Measurements from ENCODE around the gene CRELD1. TPM values are rescaled to one million over a fixed set of nuclear protein-coding genes. Genes with fewer than 3 reads are reported as not detected.

CRELD1 gene
- total and polyA plus RNA-seq, 2 of the 4 experiments (the other 2 are of a cell fraction) = 8.6 to 25.7 TPM

DNA sequence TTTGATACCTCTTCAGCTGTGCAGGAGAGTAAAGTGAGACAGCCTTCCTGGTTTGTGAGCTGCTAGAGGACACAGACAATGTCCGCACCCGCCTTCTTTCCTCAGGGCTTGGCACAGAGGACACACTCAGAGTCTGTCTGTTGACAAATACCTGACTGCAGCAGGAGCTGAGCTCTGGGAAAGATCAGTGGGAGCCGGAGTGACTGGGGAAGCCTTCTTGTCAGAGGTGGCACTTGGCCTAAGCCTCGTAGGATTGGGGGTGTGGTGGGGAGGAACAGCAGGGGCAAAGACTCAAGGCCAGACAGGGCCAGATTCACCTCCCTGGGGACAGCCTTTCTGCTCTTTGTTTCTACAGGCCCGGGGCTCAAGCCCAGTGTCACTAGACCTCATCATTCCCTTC is 20.0 kb upstream of the CRELD1 start:
- BruUV-seq (replicated peaks) = no TSS peak
- H3K14ac ChIP-seq (replicated peaks; ENCODE audit: low read depth, low read length) = no peak overlapping the region
- H2BK120ac ChIP-seq (ENCODE audit: low read depth, low read length) = no peak overlapping the region
- H3K79me1 ChIP-seq (ENCODE audit: low read depth in 1 of 2, low read length in 2 of 2) = peaks cover 7 to 31% of the 10 kb centered on the region in 2 experiments; a peak in 3 of 4 replicates
- in situ Hi-C loops (cut with MboI; ENCODE audit: low sequenced_read_pairs) (no loop called here), dilution Hi-C loops (cut with HindIII; ENCODE audit: low sequenced_read_pairs, unreplicated experiment) (no loop called here), intact Hi-C loops (cut with micrococcal nuclease) (no loop called here)
- H4K5ac ChIP-seq (ENCODE audit: low read depth, low read length) = peak overlapping the region; percentile 9; the same call in 1 of the 2 replicates
- H2BK20ac ChIP-seq (ENCODE audit: low read depth, low read length) = no peak overlapping the region
- no peak overlapping the region for H3K56ac ChIP-seq (ENCODE audit: extremely low read depth, insufficient read depth, low read length)
- peaks cover 32% of the 10 kb centered on the region for H3K4me1 ChIP-seq (ENCODE audit: control insufficient read depth, insufficient read depth, low read length)
- CTCF ChIA-PET = no interaction called here
- TF ChIP-seq CEBPB (IDR thresholded peaks at IDR 0.05; ENCODE audit: low read depth, low read length) = no peak
- no peak for TF ChIP-seq USF2 (IDR thresholded peaks at IDR 0.05; ENCODE audit: low read depth, low read length)
- no peak for TF ChIP-seq RCOR1 (IDR thresholded peaks at IDR 0.05; ENCODE audit: insufficient replicate concordance, low read length)
- no peak for TF ChIP-seq MAZ (IDR thresholded peaks at IDR 0.05; ENCODE audit: borderline replicate concordance, low read depth, low read length)
- no peak overlapping the region for H4K8ac ChIP-seq (ENCODE audit: low read depth in 2 of 2, low read length in 2 of 2)
- H3K4me2 ChIP-seq (ENCODE audit: low read depth, low read length) = no peak overlapping the region
- no peak overlapping the region for H4K91ac ChIP-seq (ENCODE audit: insufficient read depth, low read depth, low read length)
- no peak overlapping the region for H3K4ac ChIP-seq (ENCODE audit: low read depth, low read length)
- H3K36me3 ChIP-seq (ENCODE audit: control insufficient read depth, insufficient read depth, low read length) = no peaks in the 10 kb centered on the region
- WGBS, 2 experiments (ENCODE audit: extremely low coverage in 2 of 2, insufficient read length in 1 of 2) = 100% methylated on average over 2 of the region's 5 CpGs; no CpG with 5 or more reads in 1 of the 2 experiments
- H3K27ac ChIP-seq (ENCODE audit: insufficient read depth, low read length) = no peak overlapping the region
- H2AFZ ChIP-seq (replicated peaks; ENCODE audit: low read length, poor library complexity) = no peak overlapping the region
- peaks cover 11% of the 10 kb centered on the region for H3K9me1 ChIP-seq (ENCODE audit: insufficient read depth, low read length)
- no peaks in the 10 kb centered on the region for H4K20me1 ChIP-seq (ENCODE audit: insufficient read depth, low read length)
- H3K9me3 ChIP-seq (ENCODE audit: control insufficient read depth, insufficient read depth, low read length) = no peaks in the 10 kb centered on the region
- no peak overlapping the region for H2BK15ac ChIP-seq (ENCODE audit: low read depth, low read length)
- no peak overlapping the region for H2BK5ac ChIP-seq (ENCODE audit: low read depth, low read length, poor library complexity, severe bottlenecking)
- H2AK5ac ChIP-seq (ENCODE audit: low read depth, low read length) = no peak overlapping the region
- H3K9ac ChIP-seq (ENCODE audit: low read depth, low read length) = no peak overlapping the region
- no peak overlapping the region for H2AK9ac ChIP-seq (replicated peaks; ENCODE audit: low read depth, low read length, poor library complexity)
- no peaks in the 10 kb centered on the region for H3K27me3 ChIP-seq (ENCODE audit: control insufficient read depth, insufficient read depth, low read length)
- no peak overlapping the region for H3K4me3 ChIP-seq (ENCODE audit: insufficient read depth, low read depth, low read length)
- ATAC-seq (ENCODE audit: low read depth) (no peak), DNase-seq (no peak)
- POLR2A ChIA-PET (ENCODE audit: unreplicated experiment) = interaction anchor here (0.6 kb wide), 1 partner anchor 19 kb away, joined by 10 read pairs; no protein-coding TSS in a partner anchor
- H3K23ac ChIP-seq (ENCODE audit: low read depth, low read length) = no peak overlapping the region
- no peak overlapping the region for H3K18ac ChIP-seq (ENCODE audit: low read depth, low read length)

Data from IMR-90 (cell line).